Epithelial cell of proximal tubule (primary cell): Measurements from ENCODE around the gene INAFM2. TPM values are rescaled to one million over a fixed set of nuclear protein-coding genes. Genes with fewer than 3 reads are reported as not detected.

Source experiments
- DNase-seq: peaks from one replicate; pipeline ENCODE4 v3.0.0-alpha.2; 2011; ENCODE audit warnings: low read depth
- H3K4me3 ChIP-seq: 2 replicates; pipeline ENCODE4 v1.5.1; 2011; ENCODE audit warnings: low read depth, mild to moderate bottlenecking, low read length
- total RNA-seq: library from RNA; depleted of rRNA; stranded (reverse); fragments of >200 nt; gene quantifications from 2 replicates; pipeline ENCODE4 v1.2.3, GENCODE V29; 2015
- TF ChIP-seq, protein P1 (sequence below): conservative IDR thresholded peaks from 2 replicates; pipeline ENCODE4 v1.5.1; 2012; ENCODE audit warnings: low read depth, mild to moderate bottlenecking, low read length

The INAFM2 gene
- total RNA-seq, 1 donor from 2014 or later, result 15.3 TPM

DNA sequence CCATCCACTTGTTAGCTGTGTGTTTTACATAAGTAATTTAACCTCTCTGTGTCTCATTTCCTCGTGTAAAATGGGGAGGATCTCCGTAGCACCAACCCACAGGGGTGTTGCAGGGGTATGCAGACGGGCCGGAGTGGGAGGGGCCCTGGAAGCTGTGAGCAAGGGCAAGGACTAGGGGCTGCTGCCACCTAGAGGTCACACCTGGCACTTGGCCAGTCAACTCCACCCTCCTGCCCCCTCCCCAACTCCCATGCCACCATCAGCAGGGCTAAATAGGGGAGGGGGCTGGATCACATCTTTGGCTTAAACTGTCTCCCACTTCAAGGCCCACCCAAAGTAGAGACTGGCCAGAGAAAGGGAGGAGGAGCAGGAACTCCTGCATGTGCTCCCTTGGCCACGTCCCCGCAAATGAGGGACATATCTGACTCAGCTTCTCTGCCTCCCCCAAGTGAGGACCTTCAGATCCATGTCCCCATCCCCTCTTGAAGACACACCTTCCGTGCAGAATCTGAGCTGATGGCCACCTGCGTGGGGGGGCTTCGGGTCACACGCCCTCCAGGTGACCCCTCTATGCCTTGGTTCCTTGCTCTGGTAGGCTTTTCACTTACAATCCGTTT, 14.7 kb downstream of the INAFM2 start:
- DNase-seq, result no peak
- peak overlapping the region; percentile 12 for H3K4me3 ChIP-seq
- TF ChIP-seq, protein P1, sequence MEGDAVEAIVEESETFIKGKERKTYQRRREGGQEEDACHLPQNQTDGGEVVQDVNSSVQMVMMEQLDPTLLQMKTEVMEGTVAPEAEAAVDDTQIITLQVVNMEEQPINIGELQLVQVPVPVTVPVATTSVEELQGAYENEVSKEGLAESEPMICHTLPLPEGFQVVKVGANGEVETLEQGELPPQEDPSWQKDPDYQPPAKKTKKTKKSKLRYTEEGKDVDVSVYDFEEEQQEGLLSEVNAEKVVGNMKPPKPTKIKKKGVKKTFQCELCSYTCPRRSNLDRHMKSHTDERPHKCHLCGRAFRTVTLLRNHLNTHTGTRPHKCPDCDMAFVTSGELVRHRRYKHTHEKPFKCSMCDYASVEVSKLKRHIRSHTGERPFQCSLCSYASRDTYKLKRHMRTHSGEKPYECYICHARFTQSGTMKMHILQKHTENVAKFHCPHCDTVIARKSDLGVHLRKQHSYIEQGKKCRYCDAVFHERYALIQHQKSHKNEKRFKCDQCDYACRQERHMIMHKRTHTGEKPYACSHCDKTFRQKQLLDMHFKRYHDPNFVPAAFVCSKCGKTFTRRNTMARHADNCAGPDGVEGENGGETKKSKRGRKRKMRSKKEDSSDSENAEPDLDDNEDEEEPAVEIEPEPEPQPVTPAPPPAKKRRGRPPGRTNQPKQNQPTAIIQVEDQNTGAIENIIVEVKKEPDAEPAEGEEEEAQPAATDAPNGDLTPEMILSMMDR, result peak; percentile 80

DNA sequence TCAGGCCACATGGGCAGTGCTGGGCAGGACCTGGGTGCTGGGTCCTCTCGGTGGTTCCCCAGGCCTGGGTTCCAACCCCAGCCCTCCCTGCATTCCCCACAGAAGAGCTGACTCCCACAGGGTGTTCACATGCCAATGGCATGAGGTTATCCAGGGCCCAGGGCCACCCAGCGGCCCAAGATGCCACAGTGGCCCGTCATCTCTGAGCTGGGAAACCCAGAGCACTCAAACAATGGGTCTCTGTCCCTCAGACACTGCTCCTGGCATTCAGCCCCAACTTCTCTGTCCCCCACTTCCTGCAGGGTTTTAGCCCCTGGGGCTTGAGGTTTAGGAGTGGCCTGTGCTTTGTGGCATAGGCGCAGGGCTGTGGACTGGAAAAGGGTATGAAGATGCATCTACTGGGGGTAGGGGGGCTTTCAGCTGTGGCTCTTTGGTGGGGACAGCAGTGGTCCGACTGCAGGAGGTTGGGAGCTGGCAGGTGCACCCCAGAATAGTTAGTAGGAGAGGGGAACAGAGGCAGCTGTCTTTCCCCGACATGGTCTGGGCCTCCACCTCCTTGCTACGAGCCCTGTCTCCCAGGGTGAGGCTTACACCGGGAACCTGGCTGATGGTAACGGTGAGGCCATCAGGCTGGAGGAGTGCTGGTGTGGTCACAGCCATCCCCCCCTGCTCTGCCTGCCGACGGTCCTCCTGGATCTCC, 15.6 kb downstream of the INAFM2 start:
- peak; percentile 45 for DNase-seq
- TF ChIP-seq, protein P1, result no peak
- H3K4me3 ChIP-seq, result peak overlapping the region; percentile 65

DNA sequence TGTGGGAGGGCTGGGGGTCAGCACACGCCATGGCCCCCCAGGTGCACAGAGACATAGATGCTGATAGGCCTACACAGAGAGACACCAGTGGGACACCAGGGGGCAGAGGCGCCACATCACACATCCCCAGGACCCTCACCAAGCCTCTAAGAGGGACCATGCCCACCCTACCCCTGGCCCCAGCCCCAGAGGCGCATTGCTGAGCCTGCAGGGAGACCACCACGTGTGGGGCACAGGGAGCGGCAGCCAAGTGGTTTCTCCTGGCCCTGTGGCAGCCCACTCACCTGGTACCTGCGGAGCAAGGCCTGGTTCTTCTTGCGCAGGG, 16.1 kb downstream of the INAFM2 start:
- no peak for DNase-seq
- H3K4me3 ChIP-seq, result peak overlapping the region; percentile 65
- TF ChIP-seq, protein P1, result peak; percentile 22

DNA sequence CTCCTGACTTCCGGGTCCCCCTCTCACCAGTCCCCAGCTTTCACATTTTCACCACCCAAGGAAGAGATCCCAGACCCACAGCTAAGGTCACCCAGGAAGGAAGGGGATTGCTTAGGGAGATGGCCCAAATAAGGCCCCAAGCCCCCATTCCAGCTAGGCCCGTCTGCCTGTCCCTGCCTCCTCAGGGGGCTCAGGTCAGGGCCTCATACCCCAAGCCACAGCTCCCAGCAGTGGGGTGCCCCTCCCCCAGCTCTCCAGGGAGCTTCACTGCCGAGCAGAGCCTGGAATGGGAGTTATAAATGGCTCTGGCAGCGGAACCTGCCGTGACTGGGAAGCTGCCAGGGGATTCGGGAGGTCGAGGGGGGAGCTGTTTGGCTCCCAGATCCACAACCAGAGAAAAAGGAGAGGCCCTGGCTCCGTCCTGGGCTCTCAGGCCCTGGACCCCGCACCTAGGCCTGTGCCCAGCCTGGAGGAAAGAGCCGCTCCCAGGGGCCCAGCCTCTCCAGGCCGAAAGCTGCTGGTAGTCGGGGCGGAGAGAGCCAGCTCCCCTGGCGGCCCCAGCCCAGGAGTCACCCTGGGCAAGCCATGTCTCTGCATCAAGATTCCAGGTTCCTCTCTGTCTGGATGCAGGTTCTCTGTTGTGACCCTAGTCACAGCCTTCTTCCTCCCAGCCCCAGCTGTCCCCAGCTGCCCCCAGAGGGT, 16.7 kb downstream of the INAFM2 start:
- no peak for DNase-seq
- H3K4me3 ChIP-seq, result peak overlapping the region; percentile 65
- TF ChIP-seq, protein P1, result no peak

DNA sequence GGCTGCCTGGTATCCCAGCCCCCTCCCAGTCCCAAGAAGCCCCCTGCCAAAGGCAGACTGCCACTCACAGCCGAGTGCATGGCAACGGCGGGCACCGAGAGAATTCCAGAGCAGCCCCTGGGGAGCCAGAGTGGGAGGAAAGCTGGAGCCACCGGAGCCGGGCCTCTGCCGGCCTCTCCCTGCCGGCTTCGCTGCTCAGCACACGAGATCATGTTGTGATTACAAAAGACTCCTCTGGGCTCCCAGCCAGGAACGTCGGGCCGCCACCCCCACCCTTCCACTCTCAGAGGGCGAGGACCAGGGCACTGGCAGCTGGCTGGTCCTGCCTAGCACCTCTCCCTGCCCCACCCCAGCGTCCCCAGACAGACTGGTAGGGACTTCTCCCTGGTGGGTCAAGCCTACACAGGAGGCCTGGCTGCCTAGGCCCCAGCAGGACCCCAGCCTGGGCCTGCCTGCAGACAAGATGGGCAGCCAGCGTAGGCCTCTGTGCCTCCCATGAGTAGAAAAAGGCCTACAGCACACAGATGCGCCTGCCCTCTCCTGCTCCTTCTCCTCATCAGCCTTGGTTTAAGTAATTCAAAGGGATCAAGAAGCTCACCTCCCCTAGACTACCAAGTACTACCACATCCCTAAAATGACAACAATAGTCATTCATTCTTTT, 17.4 kb downstream of the INAFM2 start, which contains the start of gene CCDC9B:
Gene CCDC9B, minus strand, starts transcription at position 200 of the 661 bp plus-strand sequence. Its CDS starts 120 bp downstream, at position 80.
- peak within 1 kb of the TSS; percentile 65 for H3K4me3 ChIP-seq
- no peak for DNase-seq
- TF ChIP-seq, protein P1, result no peak

DNA sequence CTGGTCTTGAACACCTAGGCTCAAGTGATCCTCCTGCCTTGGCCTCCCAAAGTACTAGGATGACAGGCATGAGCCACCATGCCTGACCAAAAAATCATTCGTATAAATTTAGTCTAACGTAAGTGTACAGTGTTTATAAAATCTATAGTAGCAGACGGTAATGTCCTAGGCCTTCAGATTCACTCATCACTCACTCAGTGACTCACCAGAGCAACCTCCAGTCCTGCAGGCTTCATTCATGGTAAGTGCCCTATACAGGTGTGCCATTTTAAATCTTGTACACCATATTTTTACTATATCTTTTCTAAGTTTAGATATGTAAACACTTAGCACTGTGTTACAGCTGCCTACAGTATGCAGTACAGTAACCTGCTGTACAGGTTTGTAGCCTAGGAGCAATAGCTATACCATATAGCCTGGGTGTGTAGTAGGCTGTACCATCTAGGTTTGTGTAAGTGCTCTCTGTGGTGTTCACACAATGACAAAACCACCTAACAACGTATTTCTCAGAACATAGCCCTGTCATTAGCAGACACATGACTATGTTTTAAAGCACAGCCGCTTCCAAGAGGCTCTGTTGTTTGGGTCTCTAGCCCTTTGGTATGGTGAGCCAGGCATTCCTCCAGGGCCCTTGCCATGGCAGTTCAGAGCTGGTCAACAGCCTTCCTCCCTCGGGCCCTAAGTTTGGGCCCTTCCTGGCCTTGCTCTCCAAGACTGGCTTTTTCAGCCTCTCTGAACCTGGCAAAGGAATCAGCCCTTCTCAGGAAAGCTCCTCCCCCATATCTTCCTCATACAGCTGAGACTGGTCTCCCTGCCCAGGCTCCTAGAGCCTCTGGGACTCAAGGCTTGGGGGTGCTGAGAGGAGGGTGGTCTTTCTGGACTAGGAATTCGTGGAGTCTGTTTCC, 19.2 kb downstream of the INAFM2 start:
- TF ChIP-seq, protein P1, result no peak
- no peak overlapping the region for H3K4me3 ChIP-seq
- DNase-seq, result no peak
